ENCODE measurements around the gene KCNMB2.
"Not testable (repeated sequence)": the region's sequence is repeated elsewhere in the genome, so short reads cannot be mapped to it uniquely, and the experiment has no call there.

Gene KCNMB2

GRCh38 chr3:178826435-178827123 is 290.3 kb downstream of the KCNMB2 start:
- no peak for DNase-seq

GRCh38 chr3:178827285-178827856 is 291.1 kb downstream of the KCNMB2 start:
- no peak for DNase-seq

DNA sequence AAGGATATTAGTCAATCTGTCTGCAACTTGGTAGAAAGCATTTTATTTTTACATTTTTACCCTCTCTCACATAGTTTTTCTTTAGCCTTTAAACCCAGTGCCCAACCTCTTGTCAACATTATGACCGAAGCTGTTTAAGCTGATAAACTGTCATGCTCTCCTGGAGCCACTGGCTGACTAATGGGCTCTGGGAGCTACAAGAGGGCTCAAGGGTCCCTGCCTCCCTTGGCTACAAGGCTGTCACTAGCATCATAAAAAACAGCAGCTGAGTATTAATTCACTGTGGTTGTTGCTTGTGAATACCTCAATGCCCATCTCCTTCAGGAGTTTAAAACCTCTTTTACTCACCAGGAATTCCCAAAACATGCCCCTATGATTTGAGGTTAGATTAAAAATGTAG is 297.5 kb downstream of the KCNMB2 start:
- DNase-seq: no peak

GRCh38 chr3:178835033-178835432 is 298.8 kb downstream of the KCNMB2 start:
- DNase-seq: no peak

- DNase-seq: no peak
These were observed 301.3 kb downstream of the KCNMB2 start for GRCh38 chr3:178837512-178837911.

DNA sequence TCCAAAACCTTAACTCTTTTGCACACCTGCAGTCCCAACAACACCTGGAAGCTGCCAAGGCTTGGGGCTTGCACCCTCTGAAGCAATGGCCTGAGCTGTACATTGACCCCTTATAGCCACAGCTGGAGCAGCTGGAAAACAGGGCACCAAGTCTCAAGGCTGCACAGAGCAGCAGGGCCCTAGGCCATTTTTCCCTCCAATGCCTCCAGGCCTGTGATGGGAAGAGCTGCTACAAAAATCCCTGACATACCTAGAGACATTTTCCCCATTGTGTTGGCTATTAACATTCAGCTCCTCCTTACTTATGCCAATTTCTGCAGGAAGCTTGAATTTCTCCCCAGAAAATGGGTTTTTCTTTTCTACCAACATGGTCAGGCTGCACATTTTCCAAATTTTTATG is 304.4 kb downstream of the KCNMB2 start:
- no peak for DNase-seq

DNA sequence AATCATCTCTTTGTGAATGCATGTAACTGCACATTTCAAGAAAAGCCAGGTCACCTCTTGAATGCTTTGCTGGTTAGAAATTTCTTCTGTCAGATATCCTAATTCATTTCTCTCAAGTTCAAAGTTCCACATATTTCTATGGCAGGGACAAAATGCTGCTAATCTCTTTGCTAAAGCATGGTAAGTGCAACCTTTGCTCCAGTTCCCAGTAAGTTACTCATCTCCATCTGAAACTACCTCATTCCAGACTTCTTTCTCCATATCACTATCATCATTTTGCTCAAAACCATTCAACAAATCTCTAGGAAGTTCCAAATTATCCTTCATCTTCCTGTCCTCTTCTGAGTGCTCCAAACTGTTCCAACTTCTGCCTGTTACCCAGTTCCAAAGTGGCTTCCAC is 304.8 kb downstream of the KCNMB2 start:
- DNase-seq: no peak

DNA sequence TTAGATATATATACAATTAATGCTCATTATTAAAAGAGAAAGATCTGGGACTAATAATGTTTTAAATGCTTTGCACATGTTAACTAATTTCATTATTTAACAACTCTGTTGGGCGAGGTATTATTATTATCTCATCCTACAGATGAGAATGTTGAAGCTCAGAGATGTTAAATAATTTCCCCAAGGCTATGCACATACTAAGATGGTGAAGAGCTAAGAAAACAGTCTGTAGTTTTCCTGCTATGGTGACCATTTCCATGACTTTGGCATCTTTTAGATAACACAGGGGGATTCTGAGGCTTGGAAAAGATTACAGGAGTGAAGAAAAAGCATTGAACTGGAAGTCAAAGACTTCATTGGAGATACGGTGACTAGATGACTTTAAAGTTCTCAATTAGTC is 308.7 kb downstream of the KCNMB2 start:
- no peak for DNase-seq

DNA sequence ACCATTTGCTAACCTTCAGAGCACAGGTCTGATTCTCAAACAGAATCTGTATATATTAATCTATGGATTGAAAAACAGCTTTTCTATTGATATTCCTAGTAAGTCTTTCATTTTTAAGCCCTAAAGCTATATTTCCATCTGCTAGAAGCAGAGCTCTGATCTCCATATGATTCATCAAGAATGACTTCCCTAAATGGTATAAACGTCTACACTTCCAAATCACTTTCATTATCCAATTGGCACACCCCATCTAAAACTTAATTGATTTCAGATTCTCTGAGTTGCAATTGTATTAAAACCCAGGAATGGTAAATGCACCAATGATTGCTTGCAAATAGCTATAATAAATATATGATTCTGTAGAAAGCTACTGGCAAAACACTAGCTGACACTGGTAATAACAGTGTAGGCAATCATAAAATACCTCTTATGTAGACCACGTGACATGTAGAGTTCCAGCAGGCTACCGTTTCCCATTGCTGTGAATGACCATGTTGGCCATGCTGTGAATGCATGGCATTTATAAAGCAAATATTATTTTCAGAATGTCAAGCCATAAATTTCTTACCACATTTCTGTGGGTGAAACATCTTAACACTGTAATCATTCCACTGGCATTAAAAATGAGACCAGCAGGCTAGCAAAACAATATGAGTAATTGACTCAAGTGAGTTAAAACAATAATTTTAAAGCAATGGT is 309.3 kb downstream of the KCNMB2 start:
- no peak for DNase-seq

GRCh38 chr3:178847190-178847589 is 311.0 kb downstream of the KCNMB2 start:
- no peak for DNase-seq

DNA sequence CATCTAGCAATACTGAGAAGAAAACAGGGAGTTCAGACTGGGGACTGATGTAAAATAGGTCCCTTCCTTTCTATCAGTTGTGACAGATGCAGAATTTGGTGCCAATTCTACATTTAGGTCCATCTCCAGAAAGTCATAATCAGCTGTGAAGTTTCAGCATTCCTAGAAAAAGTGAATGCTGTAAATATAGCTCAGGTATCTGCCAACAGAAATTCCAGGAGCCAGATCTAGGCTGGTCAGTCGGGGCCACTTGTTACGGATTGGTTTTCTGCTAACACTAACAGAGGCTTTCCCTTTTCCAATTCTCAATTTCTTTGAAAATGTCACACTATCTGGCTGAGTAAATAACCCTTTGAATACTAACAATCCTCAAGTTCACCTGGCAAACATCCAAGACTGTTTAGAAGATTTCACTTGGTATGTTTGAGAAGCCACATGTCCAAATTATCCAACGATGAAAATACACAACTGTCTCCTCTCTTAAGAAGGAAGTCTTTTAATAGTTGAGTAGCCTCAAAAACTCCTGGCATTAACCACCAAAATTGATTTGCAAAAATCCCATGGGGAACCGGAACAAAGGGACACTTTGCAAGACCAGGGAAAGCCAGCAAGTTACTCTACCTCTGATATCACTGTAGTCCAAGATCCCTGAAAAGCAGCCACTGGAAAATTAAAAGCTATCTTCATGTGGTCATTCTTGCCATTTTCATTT is 313.1 kb downstream of the KCNMB2 start:
- DNase-seq: no peak

GRCh38 chr3:178850450-178851190 is 314.4 kb downstream of the KCNMB2 start:
- no peak for DNase-seq

DNA sequence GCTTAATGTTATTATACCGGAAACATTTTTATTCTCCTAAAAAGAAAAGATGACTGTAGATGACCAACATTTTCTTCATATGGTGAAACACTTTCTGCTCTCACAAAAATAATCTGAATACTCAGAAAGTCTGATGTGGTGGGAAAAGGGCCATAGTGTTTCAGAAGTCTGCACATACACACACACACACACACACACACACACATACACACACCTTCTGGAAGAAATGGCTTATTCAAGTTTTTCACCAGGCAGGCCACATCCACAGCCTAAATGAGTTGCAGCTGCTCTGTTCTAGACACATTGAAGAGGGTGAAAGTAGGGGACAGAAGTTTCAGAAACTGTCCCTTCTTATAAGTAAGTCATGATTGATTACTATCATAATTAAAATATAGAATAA is 315.3 kb downstream of the KCNMB2 start:
- DNase-seq: no peak

DNA sequence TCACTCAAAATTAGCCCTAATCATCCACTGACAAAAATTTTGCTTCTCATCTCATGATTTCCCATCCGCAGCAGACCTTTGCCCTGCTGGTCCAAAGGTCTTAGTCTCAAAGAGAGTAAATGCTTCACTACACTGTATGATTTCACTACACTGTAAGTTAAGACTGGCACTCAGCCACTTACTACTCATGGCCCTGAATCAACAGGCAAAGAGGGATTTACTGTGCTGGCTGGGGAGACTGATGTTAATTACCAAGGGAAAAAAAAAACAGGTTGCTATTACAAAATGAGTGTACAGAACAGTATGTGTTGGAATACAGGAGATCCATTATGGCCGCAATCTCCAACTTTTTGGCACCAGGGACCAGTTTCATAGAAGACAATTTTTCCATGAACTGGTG is 320.6 kb downstream of the KCNMB2 start:
- no peak for DNase-seq

DNA sequence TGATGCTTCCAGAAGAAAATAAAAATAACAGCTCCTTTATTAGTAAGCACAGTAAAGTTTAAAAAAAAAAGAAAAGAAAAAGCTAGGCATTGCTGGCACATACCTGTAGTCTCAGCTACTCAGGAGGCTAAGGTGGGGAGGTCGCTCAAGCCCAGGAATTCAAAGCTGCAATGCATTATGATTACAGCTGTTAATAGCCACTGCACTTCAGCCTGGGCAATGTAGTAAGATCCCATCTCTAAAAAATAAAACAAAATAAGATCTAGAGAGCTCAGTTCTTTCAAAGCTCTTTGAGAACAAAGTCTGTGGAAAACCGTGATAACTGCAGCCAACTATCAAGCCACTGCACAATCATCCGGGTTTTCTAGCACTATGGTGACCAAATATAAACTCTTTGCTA is 323.1 kb downstream of the KCNMB2 start:
- DNase-seq: no peak

GRCh38 chr3:178859900-178860436 is 323.7 kb downstream of the KCNMB2 start:
- not testable (repeated sequence) for DNase-seq

GRCh38 chr3:178868681-178869080 is 332.4 kb downstream of the KCNMB2 start:
- no peak for DNase-seq

- no peak for DNase-seq
These were observed 333.8 kb downstream of the KCNMB2 start for GRCh38 chr3:178870085-178870484.

DNA sequence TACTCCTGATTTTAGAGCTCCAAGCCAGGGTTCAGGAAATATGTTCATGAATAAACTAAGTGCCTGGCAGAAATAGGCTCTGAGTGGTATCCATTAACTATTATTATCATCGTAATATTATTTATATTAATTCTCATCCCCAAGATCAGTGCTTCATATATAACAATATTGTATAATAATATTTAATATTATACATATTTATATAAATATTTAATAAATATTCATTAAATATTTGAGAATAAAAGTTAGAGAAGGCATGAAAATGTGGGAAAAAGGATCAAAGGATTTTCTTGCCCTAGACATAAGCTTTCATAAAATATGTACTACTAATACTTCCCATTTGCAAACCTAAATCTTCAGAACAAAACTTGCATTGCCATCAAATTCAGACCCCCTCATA is 338.9 kb downstream of the KCNMB2 start:
- no peak for DNase-seq

GRCh38 chr3:178875836-178876235 is 339.6 kb downstream of the KCNMB2 start:
- no peak for DNase-seq

GRCh38 chr3:178880274-178880673 is 344.0 kb downstream of the KCNMB2 start:
- DNase-seq: no peak
